Measurements from ENCODE around the gene SORCS2.
A peak's percentile ranks its signal among the peaks of the same experiment; 100 is the strongest.

SORCS2 gene

DNA sequence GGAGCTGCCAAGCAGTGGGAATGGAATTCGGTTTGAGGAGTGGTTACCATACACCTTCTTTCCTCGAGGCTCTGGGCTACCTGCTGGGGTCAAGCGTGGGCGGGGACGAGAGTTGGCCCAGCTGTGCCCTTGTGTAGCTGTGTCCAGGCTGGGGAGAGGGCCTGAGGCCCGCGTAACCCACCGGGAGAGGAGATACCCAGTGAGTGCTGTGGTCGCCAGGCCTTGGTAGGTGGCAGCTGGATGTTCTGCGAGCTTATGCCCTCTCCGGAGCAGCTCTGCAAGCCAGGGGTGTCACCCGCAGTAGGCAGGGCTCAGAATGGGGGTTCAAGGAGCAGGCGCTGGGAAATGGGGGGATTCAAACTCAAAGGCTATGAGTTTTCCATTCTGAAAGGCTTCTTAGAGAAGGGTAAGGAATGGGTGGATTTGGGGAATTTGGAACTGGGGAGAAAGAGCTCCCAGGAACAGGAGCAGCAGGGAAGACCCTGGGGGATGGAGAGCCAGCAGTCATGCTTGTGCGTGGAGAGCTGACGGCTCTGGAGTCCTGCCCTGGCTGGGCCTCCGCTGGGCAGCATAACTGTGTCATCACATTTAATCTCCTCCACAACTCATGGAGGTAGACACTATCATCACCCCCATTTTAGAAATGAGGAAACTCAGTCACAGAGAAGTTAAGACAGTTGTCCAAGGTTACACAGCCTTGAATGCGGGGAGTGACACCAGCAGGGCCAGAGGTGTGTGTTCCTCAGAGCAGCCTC, 117.5 kb downstream of the SORCS2 start:
- no peak for FAIRE-seq

DNA sequence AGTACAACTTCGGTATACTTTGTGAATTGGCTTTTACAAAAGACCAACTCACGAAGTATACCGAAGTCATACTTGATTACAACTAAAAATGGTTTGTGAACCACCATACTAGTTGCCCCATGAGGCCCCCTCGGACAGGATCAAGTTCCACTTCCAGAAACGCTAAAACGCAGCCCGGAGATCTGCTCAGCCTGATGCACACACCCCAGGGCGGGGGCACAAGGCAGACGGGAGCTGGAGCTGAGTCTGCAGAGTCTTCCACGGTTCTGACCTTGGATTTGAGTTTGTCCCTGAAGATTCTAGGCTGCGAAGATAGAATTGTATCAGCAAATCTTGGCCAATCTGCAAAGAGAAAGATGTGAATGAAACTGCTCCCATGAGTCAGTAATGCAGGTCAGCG, 118.1 kb downstream of the SORCS2 start:
- FAIRE-seq: no peak

DNA sequence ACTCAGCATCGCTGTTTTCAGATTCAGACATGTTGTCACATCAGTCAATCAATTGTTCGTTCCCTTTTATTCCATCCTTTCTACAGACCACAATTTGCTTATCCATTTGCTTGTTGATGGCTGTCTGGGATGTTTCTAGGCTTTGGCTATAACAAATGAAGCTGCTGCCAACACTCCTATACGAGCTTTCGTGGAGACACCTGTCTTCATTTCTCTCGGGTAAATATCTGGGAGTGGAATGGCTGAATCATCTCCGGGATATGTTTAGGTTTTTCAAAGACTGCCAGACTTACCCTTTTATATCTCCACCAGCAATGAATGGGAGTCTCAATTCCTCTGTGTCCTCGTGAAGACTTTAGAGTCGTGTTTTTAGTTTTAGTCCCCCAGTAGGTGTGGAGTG, 118.9 kb downstream of the SORCS2 start:
- no peak for FAIRE-seq

DNA sequence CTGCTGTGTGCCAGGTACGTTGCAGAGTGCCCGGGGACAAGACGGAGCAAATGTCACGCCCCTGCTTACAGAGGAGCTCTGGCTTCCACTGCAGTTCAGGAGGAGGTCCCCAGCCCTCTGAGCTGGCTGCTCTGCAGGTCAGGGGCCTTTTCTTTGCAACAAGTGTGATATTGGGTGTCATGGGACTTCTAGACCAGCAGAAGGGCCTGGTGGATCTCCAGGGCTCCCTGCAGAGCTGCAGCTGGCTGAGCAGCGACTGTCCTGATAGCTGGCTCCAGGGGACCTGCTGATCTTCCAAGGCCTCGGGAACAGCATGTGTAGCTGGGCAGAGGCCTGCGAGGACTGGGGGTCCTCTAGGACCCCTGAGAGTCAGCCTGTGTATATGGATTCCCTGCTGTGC, 120.4 kb downstream of the SORCS2 start:
- FAIRE-seq: no peak

DNA sequence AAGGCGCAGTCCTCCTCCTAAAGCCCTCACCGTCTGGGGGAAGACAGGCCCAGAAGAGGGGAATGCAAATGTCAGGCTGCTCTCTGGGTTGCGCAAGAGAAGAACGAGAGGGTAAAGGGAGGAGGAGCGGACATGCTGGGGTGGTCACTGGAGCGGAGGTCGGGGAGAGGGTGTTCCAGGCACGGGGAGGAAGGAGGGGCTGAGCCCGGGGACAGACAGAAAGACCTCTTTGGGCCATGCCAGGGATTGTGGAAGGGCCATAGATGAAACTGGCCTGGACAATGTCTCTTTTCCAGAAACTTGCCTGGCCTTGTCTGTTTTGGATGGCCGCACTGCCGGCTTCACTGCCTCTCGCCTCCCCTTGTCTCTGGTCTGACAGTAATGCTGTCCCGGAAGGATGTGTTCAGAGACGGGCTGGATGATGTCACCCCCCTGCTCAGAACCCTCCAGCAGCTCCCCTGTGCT, 121.0 kb downstream of the SORCS2 start:
- no peak for FAIRE-seq

DNA sequence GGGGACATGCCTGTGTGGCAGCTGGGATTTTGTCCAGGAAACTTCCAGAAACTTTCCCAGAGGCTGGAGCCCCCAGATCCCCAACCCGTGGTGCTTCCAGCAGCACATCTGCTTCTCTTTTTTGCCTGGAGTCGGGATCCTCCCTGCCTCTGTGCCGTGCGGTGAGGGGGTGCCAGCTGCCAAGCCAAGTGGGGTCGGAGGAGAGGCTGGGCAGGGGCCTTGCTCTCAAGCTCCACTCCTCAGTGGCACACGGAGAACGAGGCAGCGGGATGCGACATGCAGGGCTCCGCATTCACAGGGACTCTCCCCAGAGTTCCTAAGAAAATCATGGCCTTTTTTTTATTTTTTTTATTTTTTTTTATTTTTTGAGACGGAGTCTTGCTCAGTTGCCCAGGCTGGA, 121.7 kb downstream of the SORCS2 start:
- no peak for FAIRE-seq

DNA sequence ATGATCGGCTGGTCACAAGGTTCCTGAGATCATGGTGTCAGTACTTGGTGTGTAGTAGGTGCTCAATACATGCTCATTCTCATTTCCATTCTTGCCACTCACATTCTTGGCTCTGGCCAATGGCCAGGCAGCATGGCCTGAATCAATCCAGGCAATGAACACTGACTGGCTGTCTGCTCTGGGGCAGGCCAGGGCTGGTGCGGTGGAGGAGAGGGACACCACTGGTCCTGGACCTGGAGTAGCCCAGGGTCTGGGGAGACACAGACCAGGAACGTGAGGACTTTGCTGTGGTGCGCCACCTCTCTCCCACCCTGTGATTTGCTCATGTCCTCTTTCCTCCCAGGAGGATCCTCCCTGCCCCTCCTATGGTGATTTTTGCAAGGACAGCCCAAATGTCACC, 122.9 kb downstream of the SORCS2 start:
- no peak for FAIRE-seq

DNA sequence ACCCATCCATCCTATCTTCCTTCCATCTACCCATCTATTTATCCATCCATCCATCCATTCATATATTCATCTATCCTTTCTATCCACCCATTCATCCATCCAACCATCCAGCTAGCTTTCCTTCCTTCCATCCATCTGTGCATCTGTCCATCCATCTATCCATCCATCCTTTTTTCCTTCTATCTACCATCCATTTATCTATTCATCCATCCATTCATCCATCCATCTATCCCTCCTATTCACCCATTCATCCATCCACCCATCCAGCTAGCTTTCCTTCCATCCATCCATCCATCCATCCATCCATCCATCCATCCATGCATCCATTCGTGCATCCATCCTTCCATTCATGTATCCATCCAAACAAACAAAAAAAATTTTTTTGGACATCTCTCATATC, 123.6 kb downstream of the SORCS2 start:
- no peak for FAIRE-seq

DNA sequence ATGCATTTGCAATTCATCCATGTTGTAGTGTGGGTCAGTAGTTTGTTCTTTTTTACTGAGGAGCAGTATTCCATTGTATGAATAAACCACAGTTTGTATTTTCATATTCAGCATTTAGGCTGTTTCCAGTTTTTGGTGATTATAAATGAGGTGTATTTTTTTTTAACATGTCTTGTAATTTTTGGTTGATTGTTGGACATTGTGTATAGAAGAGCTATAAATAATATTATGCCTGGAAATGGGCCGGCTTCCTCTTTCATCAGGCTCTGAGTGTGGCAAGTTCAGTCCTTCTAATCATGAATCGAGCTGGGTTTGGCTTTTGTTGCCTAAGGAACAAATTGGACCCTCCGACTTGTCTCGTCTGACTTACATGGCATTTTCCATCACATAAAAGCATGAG, 126.7 kb downstream of the SORCS2 start:
- no peak for FAIRE-seq

DNA sequence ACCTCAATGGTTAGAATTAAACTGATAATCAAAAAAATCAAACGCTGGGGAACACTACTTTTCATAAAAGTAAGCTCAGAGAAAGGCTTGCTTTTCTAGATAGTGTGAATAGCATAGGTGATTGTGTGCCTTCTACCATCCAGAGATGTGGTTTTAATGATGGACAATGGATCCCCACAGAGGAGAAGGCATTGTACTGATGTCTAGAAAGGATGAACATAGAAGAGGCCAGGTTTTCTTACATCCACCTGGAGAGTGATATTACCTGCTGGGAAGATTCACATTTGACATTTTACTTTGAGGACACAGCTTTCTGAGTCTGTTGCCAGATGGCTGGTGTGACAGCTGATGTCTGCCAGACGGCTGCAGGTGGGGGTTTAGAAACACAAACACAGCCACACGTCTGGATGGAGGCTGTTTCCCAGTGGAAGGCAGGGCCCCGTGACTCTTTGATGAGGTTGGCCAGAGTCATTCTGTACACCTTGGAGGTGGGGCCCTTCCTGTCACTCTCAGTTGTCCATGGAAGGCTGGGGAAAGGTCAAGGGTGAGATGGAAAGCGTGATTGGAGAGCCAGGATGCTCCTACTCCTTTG, 128.0 kb downstream of the SORCS2 start:
- FAIRE-seq: no peak

DNA sequence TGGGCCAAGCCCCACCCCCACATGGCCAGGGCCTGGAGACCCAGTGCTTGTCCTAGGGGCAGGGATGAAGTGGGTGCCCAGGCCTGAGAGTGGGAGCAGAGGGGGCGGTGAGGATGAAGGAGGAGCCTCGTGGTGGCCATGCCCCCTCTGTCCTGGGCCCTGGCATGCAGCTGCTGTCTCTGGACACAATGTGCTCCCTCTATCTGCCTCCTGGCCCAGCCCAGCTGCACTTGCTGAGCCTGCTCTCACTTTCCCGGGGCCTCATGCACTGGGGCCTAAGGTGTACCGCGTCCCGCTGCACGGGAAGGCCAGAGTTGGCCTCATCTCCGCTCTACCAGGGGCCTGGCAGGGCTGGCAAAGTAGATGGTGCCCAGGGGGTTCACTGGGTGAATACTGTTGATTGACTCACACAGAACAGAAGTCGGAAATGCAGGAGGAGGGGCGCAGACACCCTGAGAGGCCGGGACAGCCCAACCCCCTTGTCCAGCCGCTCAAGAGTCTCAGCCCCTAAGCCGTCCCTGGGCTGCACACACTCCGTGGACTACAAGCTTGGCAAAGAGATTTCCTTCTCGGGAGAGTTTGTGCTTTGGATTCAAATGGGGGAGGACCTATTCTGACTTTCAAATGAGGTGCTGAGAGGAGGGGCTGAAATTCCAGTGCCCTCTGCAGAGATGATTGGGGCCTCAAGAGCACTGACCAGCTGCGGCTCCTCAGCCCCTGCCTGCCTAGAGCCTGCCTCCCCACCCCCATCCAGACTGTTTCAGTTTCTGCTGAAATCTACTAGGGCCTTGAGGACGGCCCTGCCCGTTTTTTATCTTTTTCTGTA, 130.0 kb downstream of the SORCS2 start:
- FAIRE-seq: no peak

DNA sequence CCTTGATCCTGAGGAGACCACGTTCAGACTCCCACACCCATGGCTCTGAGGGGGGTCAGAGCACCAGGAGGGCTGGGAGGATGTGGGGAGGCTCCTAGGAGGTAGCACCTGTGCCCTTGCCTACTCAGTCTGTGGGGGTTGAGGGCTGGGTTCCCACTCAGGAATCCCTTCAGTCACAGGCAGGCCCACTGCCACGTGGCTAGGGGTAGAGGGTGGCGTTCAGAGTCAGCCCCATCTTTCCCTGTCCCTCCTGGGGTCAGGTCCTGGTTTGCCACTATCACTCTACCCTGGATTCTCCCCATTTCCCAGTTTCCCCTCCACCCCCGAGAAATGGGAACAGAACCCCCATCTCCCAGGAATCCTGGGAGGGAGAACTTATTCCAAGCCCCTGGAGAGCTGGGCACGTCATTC, 131.1 kb downstream of the SORCS2 start:
- FAIRE-seq: no peak

DNA sequence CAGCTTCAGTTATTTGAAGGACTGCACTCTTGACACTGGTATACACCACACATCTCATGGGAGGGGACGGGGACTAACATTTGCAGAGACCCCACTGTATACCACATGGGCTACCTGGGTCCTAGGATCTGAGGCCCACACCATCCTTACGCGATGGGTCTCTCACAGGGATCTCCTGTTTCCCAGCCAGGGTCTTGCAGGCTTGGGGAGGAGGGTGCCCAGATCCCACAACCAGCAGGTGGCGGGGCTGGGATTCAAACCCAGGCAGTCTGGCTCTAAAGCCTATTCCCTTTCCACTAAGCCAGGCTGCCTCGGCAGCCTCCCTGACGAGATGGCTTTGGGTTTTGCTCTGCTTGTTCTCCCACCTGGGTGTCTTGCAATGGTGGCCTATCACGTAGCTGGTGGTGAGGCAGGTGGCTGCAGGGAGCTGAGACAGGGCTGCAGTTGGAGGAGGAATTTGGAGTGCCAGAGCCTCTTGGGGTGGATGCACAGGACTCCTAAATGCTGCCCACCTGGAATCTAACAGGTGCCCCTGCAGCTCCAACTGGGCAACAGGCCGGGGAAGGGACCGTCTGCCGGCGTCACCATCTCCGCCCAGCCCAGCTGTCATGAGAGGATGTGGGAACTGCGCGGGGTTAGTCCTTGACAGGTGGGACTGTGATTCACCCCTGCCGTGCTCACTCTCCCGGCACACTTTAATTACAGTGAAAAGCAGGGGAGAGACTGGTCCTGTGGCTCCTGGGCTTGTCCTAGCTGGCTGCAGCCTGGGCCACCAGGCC, 131.7 kb downstream of the SORCS2 start:
- FAIRE-seq: peak; percentile 44

DNA sequence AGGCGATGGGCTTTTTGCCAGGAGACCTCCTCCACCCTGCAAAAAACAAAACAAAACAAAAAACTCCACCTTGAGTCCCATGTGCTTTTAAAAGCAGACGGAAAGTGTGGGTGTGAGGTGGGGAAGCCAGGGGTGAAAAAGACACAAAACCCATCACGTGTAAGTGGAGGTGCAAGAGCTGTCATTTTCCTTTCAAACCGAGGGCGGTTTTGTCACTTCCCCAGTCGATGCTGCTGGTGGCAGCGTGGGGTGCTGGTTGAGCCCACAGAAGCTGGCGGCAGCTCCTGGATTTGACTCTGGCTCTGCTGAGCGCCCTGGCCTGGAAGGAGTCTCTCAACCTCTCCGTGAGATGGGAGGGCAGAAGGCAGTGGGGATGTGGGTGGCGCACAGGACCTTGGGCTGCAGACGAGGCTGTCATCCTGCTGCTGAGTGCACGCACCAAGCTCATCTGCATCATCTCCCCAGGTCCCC, 132.3 kb downstream of the SORCS2 start:
- FAIRE-seq: no peak

DNA sequence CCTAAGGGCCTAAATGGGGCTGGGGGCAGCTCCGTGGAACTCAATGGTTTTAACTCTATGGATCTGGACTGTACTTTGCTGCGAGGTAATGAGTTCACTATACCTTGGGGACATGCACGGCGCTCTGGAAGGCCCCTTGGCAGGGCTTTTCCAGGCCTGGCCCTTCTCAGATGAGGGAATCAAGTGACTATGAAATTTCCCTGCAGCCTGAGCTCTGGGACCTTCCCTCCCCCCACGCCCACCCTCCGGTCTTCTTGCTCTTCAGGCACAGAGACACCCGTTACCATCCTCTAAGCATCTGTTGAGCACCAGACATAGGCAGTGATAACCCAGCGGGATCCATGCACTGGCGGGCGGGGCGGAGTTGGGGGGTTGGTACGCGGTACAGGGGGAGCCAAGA, 133.2 kb downstream of the SORCS2 start:
- FAIRE-seq: no peak

DNA sequence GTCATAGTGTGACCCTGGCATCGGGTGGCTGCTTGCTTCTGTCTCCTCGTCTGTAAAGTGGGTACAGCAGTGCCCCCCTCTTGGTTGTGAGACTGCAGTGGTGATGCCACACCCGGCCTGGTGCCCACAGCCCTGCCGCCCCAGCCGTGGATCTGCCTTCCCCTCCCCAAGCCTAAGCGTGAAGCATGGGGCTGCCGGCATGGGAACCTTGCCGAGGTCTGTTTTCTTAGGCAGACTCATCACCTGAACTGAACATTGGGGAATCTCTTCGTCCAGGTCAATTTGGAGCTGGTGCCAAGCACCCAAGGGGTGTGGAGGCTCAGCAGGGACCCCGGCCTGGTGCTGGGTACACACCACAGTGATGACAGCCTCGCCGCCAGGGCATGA, 134.0 kb downstream of the SORCS2 start:
- no peak for FAIRE-seq

DNA sequence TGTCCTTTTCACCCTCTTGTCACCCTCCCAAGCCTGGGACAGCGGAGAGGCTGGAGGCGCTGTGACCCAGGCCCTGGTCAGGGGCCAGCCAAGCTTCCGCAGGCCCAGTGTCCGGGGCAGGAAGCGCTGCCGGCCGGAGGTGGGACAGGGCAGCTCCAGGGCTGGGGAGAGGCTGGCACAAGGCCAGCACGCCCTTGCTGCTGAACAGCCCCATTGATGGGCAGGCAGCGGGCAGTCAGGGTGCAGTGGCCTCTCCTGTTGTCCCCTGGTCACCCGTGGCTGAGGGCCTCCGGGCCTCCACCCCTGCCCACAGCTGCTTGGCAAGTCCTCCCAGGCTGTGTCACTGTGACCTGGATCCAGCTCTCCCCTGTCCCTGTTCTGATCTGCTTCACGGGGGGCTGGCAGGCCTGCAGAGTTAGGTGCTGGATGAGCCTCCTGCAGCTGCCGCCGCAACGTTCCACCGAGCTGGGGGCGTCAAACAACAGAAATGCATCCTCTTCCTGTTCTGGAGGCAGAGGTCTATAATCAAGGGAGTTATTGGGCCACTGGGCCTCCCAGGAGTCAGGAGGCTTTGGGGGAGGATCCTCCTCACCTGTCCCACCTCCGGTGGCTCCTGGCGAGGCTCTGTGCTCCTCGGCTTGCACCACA, 134.5 kb downstream of the SORCS2 start:
- no peak for FAIRE-seq

DNA sequence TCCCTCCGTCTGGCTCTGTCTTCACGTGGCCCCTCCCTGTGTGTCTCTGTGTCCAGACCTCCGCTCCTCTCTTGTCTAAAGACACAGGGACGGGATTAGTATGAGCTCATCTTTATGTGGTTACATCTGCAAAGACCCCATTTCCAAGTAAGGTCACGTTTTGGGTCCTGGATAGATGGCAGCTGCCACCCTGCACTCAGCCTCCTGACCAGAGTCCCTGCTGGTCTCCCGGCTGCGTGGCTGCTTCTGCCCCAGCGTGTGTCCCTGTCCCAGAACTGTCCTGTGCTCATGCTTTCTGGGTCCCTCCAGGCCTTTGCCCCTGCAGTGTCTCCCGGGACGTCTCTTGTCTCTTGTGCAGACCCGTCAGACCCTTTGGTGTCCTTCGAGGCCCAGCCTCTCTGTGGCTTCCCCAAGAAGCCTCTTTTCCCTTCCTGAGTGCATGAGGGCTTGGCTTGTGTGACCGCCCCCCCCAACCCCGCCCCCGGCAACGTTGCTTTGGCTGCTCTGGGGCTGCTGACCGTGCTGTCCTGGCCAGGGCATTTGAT, 135.1 kb downstream of the SORCS2 start:
- FAIRE-seq: no peak

DNA sequence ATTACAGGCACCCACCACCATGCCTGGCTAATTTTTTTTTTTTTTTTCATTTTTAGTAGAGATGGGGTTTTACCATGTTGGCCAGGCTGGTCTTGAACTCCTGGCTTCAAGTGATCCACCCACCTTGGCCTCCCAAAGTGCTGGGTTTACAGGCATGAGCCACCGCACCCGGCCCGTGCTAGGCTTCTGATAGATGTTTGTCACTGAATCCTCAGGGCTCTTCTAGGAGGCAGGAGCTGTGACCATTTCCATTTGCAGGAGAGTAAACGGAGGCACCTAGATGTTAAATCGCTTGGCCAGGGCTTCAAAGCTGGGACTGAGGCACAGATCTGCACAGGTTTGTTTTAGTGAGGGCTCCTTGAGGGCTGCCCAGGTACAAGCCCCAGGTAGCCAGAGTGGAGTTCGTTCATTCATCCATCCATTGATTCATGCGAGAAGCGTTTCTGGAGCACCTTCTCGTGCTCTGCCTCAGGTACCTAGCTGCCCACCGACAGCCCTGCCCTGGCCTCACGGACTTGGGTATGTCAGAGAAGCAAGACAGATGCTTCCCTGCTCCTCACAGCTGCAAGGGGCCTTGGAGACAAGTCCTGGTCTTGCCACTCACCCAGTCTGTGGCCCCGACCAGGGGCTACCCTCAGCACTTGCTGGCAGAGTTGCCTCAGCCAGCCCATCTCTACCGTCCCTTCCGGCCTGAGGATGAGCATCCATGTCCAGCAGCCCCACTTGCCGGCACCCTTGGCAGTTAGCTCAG, 136.0 kb downstream of the SORCS2 start:
- FAIRE-seq: no peak

DNA sequence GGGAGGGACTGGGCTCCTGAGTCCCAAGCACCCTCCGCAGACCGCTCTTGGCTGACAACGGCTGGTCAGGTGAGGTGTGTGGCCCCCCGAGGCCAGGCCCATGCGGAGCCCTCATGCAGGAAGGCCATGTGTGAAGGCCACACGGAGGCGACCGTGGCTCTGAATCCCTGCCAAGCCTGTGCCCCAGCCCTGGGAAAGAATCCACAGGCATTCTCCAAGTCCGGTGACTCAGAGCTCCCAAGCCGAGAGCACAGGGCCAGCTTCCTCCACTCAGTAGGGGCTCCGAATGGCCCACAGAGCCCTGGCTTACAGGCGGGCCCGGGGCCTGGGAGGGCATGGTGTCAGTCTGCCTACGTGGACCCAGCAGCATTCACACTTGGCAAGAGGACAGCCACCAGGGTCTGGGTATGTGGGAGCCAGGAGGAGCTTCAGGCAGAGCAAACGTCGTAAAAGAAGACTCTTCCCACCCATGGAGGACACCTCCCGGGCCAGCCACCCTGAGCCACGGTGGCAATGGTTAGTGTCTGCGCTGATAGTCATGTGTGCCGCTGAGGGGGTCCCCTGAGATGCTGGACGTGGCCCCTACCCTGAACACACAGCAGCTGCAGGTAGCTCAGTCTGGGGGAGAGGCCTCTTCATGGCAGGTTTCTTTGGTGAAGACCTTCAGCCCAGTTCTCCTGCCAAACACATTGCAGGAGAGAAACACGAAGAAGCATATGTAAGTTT, 136.7 kb downstream of the SORCS2 start:
- FAIRE-seq: no peak
